GM20000 (cell line): Measurements from ENCODE around the gene HERC6.

Experiments
- DNase-seq: peaks from one replicate; pipeline ENCODE4 v3.0.0; 2012; ENCODE audit warnings: low spot score
- CTCF ChIP-seq: IDR thresholded peaks from 2 replicates; pipeline ENCODE4 v1.5.1; 2012; ENCODE audit warnings: mild to moderate bottlenecking, control low read depth; ENCODE audit errors: extremely low read depth, missing control alignments

The HERC6 gene

GRCh38 chr4:88465653-88466192 lies 87.1 kb downstream of the HERC6 start:
- TF ChIP-seq CTCF: no peak
- no peak for DNase-seq

- TF ChIP-seq CTCF: no peak
- DNase-seq: no peak
These were observed 88.7 kb downstream of the HERC6 start for GRCh38 chr4:88467392-88467791.

- no peak for TF ChIP-seq CTCF
- DNase-seq: no peak
These were observed 98.7 kb downstream of the HERC6 start for GRCh38 chr4:88477229-88477860.

- no peak for DNase-seq
These were observed 99.6 kb downstream of the HERC6 start for GRCh38 chr4:88478247-88478646.

GRCh38 chr4:88481537-88481936 lies 102.9 kb downstream of the HERC6 start:
- DNase-seq: no peak
- no peak for TF ChIP-seq CTCF

More at GRCh38 chr4:88478247-88478646, 99.6 kb downstream of the HERC6 start:
- TF ChIP-seq CTCF: no peak

GRCh38 chr4:88489100-88489761 lies 110.6 kb downstream of the HERC6 start:
- no peak for DNase-seq
- TF ChIP-seq CTCF: no peak
